ENCODE results near the gene CST9.

DNA sequence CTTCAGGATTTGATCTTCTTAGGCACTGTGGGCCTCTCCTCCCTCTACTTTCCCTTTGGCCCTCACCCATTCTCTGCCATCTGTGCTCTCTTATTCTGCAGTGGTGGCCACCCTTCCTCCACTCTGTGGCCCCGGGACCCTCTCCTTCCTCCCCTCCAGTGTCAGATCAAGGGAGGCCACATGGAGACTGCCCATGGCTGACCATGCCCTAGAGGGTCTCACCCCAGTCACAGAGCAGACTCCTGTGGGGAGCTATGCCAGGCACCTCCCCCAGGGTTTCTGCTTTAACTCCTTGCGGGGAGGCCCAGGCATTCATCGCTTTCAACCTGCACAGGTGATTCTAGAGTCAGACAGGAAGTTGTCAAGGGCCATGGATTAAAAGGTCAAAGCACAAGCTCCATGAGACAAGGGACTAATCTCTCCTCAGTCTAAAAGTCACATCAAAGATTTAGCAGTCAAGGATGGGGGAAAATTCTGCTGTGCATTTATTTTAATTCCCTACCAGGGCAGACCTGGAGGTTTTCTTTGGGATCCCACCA lies 47.8 kb upstream of the CST9 start:
- TF ChIP-seq POLR2AphosphoS5 (IDR thresholded peaks at IDR 0.05), result no peak
- TF ChIP-seq, protein P1, sequence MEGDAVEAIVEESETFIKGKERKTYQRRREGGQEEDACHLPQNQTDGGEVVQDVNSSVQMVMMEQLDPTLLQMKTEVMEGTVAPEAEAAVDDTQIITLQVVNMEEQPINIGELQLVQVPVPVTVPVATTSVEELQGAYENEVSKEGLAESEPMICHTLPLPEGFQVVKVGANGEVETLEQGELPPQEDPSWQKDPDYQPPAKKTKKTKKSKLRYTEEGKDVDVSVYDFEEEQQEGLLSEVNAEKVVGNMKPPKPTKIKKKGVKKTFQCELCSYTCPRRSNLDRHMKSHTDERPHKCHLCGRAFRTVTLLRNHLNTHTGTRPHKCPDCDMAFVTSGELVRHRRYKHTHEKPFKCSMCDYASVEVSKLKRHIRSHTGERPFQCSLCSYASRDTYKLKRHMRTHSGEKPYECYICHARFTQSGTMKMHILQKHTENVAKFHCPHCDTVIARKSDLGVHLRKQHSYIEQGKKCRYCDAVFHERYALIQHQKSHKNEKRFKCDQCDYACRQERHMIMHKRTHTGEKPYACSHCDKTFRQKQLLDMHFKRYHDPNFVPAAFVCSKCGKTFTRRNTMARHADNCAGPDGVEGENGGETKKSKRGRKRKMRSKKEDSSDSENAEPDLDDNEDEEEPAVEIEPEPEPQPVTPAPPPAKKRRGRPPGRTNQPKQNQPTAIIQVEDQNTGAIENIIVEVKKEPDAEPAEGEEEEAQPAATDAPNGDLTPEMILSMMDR (IDR thresholded peaks at IDR 0.05), result no peak
- no peak for TF ChIP-seq POLR2A (IDR thresholded peaks at IDR 0.05)
